ENCODE data around the gene COA5.
"Not testable (repeated sequence)": the region's sequence is repeated elsewhere in the genome, so short reads cannot be mapped to it uniquely, and the experiment has no call there.

Gene COA5

DNA sequence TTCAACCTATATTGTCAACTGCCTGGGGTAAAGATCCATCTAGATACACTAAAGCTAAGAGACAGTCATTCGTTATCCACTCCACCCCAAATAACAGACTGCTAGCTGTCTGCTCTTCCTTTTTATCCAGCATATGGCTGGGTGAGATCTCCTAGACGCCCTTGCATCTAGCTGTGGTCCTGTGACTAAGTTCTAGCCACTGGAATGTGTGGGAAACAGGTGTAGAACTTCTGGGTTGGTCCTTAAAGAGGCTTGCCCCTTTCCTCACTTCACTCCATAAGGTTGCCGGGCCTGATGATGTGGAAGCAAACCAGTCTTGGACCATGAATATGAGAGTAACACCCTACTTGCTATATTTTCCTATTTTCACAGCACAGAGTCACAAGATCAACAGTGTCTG, 3.2 kb downstream of the COA5 start:
- DNase-seq: no peak

DNA sequence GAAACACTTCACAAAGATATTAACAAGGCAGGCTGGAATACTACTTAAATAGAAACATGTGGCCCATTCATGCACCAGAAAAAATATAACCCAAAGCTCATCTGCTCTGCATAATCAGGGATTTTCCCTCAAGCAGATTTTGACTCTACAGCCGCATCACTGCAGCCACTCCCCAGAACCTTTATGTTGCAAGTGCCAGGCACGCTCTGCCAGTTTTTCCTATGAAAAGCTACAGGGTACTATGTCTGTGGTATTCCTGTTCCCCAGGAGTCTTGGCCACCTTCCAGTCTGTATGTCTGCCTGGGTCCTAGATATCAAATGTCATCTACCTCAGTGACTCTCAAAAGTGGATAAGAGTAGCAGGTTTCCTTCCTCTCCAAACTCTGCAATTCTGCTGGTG, 3.8 kb downstream of the COA5 start:
- no peak for DNase-seq

DNA sequence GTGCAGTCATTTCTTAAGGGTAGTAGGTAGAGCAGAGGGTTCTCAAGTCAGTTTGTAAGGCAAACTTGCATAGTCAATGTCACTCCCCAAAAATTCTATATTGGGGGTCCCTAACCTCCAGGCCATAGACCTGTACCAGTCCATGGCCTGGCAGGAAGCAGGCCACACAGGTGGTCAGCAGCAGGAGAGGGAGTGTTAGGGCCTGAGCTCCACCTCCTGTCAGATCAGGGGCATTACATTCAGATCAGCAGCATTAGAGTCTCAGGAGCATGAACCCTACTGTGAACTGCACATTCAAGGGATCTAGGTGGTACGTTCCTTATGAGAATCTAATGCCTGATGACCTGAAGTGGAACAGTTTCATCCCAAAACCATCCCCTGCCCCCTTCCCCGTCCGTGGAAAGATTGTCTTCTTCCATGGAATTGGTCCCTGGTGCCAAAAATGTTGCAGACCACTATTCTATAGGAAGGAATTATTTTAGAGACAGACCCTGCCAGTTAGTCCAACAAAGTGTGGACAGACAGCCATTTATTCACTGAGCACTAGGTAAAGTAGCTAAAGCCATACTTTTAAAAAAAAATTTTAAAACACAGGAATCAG, 6.7 kb downstream of the COA5 start:
- no peak for DNase-seq

DNA sequence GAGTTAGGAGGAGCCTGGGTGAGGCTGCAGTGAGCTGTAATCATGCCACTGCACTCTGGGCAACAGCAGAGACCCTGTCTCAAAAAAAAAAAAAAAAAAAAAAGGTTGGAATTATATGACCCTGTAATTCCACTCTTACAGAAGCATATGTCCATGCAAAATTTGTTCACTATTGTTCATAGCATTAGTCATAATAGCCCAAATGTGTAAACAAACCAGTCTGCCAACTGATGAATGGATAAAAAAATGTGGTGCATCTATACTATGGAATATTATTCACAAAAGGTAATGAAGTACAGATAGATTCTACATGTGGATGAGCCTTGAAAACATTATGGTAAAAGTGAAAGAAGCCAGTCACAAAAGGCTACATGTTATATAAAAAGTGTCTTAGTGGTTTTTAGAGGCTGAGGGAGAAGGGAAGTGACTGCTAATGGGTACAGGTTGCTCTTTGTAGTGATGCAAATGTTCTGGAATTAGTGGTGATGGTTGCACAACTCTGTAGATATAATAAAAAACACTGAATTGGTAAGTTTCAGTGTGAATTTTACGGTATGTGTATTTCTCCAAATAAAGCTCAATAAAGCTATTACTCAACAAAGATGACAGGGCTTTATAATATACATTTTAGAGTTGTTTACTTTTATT, 9.4 kb downstream of the COA5 start:
- DNase-seq: no peak

DNA sequence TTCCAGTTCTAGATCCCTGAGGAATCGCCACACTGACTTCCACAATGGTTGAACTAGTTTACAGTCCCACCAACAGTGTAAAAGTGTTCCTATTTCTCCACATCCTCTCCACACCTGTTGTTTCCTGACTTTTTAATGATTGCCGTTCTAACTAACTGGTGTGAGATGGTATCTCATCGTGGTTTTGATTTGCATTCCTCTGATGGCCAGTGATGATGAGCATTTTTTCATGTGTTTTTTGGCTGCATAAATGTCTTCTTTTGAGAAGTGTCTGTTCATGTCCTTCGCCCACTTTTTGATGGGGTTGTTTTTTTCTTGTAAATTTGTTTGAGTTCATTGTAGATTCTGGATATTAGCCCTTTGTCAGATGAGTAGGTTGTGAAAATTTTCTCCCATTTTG, 13.6 kb downstream of the COA5 start:
- DNase-seq: not testable (repeated sequence)

DNA sequence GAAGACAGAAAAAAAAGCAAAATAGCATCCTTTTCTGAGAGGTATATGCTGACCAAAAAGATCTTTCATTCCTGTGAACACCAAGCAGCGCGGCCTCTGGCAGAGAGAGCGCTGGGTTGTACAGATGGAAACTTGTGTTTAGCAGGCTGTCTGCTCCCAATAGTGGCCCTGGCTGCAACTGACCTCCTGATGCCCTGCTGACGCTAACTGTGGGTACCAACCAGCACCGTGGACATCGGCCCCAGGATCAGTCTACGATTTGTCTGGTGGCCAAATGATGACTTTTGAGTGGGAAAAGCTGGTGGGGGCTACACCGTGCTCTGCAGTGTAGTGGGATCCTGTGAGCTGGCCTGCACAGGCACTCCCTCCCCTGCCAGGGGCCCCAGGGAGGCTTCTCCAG, 15.7 kb downstream of the COA5 start:
- no peak for DNase-seq

DNA sequence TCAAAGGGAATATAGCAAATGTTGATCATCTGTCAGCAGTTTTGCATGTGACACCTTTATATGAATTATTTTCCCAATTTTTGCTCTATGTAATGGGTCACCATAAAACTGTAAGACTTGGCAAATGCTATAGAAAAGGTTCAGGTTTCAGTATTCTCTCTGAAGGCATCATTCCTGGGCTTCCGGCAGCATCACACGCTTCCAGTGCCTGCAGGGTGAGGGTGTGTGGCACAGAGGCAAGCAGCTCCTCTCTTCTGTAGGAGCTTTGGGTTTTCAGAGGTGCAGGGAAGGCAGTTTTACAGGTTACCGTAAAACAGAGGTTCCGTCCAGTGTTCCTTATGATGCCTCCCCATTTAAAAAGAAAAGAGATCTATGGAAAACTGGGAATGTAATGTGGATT, 18.8 kb downstream of the COA5 start:
- DNase-seq: no peak

DNA sequence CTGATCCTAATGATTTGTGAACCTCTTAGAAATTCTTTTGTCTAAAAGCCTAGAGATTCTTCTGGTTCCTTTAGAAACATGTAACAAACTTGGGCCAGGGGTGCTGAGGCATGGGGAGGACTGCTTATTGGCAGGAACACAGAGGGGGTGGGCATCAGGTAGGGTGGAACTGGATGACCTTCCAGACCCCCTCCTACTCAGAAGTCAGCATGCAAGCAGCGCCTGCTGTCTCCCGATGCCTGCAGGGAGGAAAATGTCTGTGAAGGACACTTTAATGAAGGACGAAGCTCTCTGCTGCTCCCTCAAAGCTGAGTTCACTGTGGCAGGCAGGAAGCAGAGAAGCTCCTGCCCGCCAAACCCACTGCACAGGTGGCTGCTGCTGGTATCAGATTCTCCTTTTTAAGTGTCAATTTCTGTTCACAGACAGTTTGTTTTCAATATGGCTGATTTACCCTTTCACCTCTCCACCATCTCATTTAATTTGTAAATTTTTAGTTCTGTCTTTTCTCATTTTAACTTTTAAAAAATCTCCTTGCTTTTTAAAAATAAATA, 19.4 kb downstream of the COA5 start:
- DNase-seq: no peak

DNA sequence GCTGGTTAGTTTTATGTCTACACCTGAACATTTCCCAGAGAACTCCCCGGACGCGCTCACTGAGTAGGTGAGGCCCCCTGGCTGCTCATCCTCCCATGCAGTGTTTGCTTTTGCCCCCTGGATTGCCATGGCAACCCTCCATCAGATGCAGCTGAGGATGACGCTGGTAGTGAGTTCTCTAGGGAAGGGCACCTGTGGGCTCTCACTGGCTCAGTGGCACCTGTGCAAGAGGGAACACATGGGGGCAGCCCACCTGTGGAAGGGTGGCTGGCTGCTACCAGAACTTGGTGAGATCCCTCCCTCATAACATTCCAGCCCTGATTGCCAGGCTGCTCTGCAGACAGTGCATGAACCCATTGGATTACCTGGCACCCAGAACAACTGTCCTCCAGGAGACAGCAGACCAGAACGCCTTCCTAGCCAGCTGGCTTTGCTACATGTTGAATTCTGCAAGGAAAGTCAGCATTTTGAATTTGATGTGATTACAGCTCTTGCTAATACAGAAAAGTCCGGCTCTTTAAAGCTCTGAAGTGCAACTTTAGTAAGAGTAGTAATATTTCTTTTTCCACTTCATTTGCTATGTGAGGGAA, 21.7 kb downstream of the COA5 start:
- no peak for DNase-seq

DNA sequence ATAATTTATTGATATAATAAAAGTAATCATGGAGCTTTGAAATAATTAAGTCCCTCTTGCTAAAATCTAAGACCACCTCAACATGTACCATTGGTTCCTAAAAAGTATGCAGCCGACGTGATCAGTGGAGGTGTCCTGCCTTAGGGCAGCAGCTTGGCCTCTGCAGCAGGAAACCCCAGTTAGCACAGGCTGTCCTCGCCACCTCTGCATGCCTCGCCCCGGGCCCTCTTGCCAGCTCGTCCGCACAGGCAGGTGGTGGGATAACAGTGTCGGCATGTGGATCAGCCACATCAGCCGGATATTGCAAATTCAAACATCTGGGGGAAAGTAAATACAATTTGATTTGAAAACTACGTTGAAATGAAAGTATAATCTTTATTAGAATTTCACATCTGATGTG, 22.9 kb downstream of the COA5 start:
- no peak for DNase-seq

DNA sequence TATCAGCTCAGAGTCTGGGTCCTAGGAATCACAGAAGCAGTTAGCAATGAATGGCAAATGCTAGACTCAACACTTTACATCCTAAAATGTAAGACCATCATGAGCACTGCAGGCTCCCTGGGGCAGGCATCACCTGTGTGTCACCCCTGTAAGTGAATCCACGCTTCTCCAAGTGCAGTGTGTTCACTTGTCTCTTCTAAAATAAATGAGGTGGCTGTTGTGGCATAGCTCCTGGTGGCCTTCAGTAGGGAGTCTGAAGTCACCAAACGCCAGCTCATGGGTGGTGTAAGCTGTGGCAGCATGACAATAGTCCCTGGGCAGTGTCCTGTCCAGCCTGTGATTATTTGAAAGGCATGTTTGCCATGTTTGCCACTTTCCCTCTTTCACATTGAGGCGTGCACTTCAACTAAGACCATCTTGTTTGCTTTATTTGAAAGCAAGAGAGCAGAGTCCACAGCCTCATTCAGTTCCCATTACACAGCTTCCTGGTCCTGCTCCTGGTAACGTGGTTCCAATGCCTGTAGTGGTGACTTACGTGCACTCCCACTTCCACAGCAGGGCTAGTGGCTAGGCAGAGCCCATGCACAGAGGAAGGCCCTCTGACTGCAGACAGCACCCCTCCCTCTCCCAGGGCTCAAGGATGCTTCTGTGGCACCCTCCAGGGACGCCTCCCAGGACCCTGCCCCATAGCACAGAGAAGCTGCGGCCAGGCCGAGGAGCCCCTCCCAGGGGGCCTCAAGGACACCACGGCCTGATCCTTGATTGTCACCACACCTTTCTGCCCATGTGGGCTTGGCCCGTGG, 24.3 kb downstream of the COA5 start:
- DNase-seq: no peak

DNA sequence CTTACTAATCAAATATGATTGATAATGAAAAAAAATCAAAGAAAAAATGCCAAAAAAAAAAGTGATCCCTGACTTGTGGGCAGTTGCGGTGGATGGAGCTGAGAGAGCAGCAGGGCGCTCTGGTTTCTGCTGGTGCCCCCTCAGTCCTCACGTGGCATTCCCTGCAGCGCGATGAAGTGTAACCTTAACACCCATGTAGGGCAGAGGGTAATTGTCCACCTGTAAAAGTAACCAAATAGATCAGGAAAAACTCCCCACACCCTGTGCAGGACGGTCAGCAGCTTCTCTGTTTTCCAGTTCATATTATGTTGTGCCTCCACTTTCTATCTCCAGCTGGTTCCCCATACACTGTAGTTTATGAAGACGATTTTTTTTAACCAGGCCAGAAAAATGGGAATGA, 25.0 kb downstream of the COA5 start:
- no peak for DNase-seq

DNA sequence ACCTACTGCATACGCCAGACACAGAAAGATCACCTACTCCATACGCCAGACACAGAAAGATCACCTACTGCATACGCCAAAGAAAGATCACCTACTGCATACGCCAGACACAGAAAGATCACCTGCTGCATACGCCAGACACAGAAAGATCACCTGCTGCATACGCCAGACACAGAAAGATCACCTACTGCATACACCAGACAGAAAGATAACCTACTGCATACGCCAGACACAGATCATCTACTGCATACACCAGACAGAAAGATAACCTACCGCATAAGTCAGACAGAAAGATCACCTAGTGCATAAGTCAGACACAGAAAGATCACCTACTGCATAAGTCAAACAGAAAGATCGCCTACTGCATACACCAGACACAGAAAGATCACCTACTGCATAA, 25.8 kb downstream of the COA5 start:
- DNase-seq: no peak

DNA sequence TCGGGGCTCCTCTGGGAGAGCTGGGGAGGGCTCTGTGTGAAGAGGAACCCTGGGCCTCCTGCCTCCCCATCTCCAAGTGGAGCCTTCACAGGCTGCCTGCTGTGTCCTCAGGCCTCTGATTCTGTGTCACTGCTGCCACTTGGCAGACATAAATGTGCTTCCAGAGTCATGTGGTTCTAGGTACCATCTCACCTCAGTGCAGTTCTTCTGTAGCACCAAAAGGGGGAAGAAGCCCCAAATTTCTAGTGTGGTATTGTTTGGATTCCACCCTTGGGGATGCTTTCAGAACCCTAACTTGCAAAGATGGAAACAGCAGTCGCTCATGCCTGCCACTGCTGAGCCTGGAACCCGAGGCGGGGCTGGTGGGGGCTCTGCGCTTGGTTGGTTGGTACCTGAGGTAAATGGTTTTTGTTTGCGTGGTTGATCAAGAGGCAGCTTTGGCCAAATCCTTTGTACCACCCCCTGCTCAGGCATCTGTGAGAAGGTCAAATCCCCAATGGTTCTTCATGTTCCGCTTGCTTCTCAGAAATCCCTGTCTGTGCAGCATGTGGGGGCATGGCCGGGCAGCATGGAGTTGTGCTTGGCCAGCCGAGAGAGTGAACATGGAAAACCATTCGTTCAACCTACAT, 27.5 kb downstream of the COA5 start:
- DNase-seq: no peak

DNA sequence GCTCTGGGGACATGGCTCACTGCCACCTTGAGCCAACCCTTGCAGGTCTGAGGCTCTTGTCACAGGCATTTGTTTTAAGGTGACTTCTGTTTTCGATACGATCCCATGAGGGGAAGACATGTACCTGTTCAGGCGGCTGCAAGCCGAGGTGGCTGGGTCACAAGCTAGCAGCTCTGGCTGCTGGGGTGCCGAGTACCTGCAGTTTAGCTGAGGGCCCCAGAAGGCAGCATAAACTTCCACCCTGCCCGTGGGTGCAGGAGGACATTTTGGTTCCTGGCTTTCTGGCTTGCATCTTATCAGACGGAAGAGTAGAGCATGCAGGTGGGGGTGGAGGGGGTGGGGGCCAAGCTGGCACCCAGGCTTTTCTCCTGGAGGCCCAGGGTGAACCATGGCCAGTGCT, 28.4 kb downstream of the COA5 start:
- no peak for DNase-seq

DNA sequence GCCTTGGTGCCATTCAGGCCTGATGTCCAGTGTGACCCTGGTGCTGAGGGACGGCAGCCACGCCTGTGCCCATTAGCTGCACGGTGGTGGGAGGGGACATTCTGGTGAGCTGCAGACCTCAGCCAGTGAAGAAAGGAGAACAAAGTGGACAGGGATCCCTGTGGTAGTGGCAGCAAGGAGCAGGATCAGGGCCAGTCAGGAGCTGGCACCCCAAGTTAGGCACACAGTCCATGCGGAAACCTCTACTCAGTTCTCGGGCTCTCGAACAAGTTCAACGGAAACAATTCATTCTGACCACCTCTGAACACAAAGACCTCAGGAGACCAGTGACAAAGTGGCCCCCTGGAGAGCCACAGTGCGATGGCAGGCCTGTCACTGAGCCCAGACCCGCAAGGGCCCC, 30.1 kb downstream of the COA5 start:
- no peak for DNase-seq

DNA sequence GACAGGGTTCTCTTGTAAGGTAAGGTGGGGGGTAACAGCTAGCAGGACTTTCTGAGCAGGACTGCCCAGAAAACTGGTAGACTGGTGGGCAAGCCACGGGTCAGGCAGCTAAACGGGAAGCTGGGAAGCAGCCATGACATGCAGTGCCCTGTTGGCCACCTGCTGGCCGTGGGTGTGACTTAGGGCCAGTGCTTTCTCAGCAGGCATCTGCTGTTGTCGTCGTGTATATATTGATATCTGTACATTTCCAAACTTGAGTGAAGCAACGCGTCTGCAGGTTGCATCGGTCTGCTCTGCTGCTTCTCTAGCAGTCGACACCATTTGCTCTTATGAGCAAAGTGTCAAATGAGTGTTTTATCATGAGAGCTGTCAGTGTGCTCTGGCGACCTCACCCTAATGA, 31.0 kb downstream of the COA5 start:
- no peak for DNase-seq

DNA sequence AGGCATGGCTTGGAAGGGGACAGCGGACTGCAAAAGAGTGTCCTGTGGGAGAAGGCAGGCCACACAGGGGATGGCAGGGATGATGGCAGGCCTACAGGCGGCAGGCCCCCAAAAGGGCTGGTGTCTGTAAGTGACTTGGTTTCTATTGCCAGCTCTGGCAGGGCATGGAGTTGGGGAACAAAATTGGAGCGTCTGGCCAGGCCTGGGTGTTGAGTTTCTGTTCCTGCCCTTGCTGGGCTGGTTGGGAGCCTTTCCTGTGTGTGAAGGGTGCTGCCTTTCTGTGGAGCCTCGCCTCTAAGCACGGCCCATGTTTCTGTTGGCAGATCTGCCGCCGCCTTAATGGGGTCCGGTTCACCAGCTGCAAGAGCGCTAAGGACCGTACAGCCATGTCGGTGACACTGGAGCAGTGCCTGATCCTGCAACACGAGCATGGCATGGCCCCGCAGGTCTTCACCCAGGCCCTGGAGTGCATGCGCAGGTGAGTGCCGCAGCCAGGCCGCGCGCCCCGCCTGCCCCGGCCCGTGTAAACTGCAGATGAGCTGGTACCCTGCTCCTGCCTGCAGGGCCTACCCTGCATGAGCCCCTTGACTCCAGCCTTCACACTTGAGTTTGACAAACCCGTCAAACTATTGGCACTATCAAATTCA, 31.5 kb downstream of the COA5 start:
- no peak for DNase-seq

DNA sequence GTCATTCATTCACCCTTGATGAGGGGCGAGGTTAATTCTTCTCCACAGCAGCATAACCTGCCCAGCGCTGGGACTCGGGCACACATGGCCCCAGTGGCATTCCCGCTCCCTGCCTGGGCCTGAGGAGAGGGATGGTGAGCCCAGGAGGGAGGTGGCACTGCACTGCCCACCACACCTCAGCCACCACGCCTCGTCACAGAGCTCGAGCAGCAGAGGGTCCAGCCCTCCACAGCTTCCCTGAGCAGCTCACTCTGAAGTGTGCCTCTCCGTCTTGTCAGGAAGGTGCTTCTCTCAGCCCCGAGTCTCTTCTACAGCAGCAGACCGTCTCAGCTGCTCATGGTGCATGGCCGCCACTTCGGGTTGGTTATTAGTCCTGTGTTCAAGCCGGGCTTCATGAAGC, 34.9 kb downstream of the COA5 start:
- no peak for DNase-seq

DNA sequence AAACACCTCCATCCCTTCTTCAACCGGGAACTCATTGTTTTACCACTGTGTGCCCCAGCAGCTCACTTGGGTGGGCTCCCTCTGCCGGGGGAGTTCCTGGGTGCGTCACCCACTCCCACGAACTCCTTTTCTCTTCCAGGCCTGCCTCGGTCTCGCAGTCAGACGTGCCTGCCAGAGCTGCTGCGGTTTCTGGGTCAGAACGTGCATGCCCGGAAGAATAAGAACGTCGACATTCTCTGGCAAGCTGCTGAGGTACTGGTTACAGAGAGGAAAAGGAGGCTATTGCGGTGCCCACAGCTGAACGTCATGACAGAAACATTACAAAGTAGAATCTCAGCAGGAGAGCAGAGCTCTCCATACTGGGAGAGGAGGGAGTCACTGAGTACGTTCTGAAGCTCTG, 35.6 kb downstream of the COA5 start:
- DNase-seq: no peak

DNA sequence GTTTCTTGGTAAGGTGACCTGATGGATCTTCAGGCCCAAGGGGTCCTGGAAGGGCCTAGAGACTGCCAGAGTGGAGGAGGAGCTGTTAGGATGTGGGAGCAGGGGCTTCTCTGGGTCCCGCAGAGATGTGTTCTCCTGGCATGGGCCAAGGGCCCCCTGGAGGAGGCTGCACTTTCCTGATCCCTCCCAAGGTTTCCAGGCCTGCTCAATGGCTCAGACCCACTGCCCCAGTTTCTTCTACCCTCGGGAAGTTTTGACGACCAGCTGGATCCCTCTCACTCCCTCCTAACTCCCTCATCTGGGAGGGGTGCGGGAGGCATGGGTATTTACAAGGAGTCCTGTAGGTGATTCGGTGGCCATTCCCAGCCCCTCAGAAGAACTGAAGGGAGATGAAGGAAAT, 36.1 kb downstream of the COA5 start:
- DNase-seq: no peak

DNA sequence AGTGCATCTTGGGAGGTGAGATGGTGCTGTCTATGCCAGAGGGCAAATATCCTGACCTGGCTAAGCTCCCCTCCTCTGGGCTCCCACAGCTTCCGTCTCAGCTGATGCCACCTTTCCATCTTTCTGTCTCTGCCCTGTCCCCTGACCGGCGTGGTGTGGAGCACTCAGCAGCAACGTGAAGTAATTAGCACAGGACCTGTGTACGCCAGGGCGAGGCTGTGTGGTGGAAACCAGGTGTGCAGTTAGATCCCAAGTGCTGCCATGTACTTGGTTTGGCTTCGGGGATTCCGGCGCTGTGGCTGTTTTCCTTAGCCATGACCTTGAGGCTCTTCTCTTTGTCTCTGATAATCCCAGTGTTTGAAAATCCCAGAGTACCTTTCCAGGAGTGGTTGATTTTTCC, 36.5 kb downstream of the COA5 start:
- no peak for DNase-seq

Data from hippocampal formation (tissue), 2 donors.